SU-DHL-6 (cell line): ENCODE measurements around the gene UCN3.

ENCODE experiments used
- CTCF ChIP-seq: fragments of 200-600 bp; sonication (generic); IDR thresholded peaks from one replicate; pipeline ENCODE4 v1.5.1; 2017; ENCODE audit warnings: antibody characterized with exemption, mild to moderate bottlenecking, low read length, moderate library complexity; ENCODE audit not compliant: insufficient read depth, poor library complexity, severe bottlenecking
- EZH2phosphoT487 ChIP-seq: fragments of 200-600 bp; sonication (generic), shearing (Covaris generic); conservative IDR thresholded peaks from 2 replicates; pipeline ENCODE4 v1.6.1; 2018; ENCODE audit warnings: mild to moderate bottlenecking, antibody characterized with exemption, low read length, moderate library complexity, mixed read lengths

GRCh38 chr10:5317547-5318107 lies 47.1 kb upstream of the UCN3 start:
- TF ChIP-seq CTCF: no peak
- no peak for TF ChIP-seq EZH2phosphoT487
